Stimulated activated CD8-positive, alpha-beta memory T cell treated with anti-CD3 and anti-CD28 coated beads, Interleukin-7, amount 100 ng/mL, for 48 hours (primary cell): ENCODE data around the gene COL6A2.

Experiments
- DNase-seq, 2 donors: peaks; one replicate each; pipeline ENCODE4 v3.0.0-alpha.2; 2020; ENCODE audit warnings: low read depth in 1 of 2; ENCODE audit errors: extremely low read depth in 1 of 2

COL6A2 gene

GRCh38 chr21:46124083-46124925 lies 26.4 kb downstream of the COL6A2 start:
- DNase-seq = no peak

DNA sequence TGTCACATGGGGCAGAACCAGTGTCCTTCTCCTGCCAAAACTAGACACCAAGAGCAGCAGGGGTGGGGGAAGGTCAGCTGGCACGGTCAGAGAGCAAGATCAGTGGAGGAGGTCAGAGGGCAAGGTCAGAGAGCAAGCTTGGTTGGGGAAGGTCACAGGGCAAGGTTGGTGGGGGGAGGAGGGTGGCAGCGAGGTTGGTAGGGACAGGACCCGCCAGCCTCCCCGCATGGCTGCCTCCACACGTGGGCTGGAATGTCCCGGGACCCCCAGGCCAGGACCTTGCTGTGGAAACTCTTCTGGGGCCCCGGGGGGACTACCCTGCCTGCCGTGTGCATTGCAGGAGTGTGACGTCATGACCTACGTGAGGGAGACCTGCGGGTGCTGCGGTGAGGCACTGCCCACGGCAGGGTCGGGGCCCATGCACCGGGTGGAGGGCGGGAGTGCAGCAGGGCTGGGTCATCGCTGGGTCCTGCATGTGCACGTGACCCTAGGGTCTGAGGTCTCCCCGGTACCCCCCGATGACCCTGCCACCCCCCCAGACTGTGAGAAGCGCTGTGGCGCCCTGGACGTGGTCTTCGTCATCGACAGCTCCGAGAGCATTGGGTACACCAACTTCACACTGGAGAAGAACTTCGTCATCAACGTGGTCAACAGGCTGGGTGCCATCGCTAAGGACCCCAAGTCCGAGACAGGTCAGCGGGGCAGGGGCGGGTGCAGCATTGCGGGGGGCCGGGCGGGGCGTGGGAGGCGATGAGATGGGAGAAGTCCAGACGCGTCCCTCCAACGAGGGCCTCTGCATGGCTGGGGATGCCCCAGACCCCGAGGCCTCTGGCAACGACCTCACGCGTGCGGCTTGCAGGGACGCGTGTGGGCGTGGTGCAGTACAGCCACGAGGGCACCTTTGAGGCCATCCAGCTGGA lies 27.3 kb downstream of the COL6A2 start:
- no peak for DNase-seq

- DNase-seq = no peak
These were observed 28.0 kb downstream of the COL6A2 start for GRCh38 chr21:46125846-46126301.

GRCh38 chr21:46126309-46127238 lies 28.7 kb downstream of the COL6A2 start:
- no peak for DNase-seq

DNA sequence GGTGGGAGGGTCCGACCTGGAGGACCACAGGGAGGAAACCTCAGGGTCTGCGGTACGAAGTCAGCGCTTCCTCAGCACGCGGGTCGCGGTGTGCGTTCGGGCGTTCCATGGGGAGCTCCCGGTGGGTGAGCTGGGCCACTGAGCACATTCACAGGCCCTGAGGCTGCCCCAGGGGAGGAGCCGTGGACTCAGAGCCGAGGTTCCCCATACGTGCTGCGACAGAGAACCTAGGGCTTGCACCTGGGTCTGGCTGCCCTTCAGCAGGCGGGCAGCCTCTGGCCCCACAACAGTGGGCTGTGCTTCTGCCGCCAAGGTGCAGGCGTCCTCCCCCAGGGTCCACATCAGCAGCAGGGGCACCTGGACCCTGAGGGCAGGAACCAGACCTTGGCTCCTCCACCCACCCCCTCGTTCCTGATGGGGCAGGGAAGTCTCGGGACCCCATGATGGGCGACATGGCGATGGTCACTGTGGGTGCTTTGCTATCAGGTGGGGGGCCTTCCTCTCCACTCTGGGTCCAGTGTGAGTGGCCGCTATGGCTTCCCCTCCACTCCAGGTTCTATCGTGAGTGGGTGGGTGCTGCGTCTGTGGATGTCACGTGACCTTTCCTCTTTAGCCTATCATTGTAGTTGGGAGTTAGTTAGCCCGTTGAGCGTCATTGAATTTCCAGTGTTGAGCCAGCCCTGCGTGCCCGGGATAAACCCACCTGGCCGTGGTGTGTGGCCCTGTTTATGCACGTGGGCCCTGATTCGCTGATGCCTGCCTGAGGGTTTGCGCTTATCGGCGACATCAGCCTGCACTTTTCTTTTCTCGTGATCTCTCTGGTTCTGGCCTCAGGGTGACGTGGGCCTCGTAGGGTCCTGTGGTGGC lies 29.6 kb downstream of the COL6A2 start:
- no peak for DNase-seq

DNA sequence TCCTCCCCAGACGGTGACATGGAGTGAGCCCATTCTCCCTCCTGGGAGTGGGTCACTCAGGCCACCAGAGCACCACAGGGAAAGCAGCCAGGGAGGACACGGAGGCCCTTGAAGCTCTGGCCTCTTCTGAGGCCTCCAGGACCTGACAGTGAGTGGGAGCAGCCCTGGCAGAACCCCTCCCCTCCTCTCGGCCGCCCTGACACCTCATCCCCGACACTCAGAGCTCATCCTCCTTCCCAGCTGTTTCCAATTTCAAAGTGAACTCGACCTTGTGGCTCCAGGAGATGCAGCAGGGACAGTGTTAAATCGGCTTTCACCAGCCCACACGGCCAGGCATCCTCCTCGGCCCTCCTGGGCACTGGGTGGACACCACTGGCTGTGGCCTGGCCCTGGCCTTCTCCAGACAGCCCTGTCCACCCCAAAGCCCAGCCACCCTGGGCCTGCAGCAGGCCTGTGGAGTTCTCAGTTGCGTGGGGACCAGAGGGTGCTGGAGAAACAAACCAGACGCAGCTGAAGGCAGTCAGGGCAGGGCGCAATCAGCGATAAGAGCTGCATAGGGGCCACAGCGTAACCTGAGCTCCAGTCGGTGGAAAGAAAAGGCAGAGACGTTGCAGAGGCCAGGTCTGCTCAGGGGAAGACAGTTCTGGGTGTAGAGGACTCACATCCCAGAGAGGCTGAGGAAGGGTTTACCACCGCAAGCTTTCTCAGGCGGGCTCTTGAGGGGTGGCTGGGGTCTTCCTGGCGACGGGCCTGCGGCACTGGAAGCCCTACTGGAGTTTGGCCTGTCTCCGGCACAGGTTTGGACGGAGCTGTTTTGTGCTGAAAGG lies 30.4 kb downstream of the COL6A2 start:
- DNase-seq = no peak

DNA sequence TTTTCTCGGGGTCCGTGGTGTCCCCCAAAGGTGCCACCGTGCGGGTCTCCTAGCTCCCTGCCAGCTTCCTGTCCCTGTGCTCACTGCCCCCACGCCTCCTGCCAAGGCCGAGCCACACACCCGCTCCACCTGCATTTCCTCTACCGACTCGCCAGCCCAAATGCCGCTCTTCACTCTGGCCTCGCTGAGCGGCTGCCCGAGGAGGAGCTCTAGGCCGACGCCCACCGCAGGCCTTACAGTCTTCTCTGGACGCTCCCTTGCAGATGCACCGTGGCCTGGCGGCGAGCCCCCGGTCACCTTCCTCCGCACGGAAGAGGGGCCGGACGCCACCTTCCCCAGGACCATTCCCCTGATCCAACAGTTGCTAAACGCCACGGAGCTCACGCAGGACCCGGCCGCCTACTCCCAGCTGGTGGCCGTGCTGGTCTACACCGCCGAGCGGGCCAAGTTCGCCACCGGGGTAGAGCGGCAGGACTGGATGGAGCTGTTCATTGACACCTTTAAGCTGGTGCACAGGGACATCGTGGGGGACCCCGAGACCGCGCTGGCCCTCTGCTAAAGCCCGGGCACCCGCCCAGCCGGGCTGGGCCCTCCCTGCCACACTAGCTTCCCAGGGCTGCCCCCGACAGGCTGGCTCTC lies 31.1 kb downstream of the COL6A2 start:
- no peak for DNase-seq

- DNase-seq = no peak
These were observed 32.1 kb downstream of the COL6A2 start for GRCh38 chr21:46129846-46130651.

DNA sequence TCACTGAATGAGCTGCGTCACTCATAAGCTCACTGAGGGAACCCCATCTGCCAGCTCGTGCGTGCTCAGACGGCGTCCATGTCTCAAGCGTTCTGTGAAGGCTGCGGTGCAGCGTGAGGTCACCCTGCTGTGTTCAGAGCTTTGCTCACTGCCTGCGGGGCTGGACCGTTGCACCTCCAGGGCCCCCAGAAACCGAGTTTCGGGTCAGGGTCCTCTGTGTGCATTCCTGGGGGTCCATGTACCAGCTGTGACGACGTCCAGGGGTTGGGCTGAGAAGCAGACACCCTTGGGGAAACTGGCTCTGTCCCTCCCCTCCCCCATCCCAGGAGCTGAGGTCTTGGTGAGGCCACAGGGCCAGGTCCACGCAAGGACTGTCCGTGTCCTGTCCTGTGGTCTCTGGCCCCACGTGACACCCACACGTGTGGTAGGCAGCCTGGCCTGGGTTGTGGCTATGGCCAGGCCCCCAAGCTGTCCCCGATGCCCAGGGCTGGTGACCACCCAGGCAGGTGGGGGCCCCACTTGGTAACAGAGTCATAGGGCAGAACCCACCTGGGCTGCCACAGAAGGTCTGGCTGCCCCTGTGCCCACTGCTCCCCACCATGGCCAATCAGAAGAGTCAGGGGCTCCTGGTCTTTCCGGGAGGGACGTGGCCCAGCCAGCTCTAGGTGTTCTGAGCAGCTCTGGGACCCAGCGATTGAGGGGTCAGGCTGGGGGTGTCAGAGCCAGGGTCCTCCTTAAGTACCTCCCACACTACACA lies 33.1 kb downstream of the COL6A2 start:
- DNase-seq = no peak

DNA sequence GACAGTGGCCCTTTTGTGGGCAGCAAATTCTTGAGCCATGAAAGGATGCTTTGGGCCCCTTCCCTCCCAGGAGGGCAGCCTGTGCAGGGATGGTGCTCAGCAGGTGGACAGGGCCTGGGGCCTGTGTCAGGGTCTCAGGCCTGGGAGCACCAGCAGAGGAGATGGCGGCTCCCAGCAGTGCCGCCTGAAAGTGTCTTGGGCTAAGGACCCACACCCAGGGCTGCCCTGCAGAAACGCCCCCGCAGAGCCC lies 33.6 kb downstream of the COL6A2 start:
- no peak for DNase-seq

DNA sequence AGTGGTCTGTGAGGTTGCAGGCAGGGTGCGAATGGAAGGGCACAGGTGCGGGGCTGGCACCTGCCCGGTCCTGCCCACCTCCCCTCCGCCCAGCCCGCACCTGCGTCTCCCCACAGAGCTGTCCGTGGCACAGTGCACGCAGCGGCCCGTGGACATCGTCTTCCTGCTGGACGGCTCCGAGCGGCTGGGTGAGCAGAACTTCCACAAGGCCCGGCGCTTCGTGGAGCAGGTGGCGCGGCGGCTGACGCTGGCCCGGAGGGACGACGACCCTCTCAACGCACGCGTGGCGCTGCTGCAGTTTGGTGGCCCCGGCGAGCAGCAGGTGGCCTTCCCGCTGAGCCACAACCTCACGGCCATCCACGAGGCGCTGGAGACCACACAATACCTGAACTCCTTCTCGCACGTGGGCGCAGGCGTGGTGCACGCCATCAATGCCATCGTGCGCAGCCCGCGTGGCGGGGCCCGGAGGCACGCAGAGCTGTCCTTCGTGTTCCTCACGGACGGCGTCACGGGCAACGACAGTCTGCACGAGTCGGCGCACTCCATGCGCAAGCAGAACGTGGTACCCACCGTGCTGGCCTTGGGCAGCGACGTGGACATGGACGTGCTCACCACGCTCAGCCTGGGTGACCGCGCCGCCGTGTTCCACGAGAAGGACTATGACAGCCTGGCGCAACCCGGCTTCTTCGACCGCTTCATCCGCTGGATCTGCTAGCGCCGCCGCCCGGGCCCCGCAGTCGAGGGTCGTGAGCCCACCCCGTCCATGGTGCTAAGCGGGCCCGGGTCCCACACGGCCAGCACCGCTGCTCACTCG lies 34.1 kb downstream of the COL6A2 start:
- no peak for DNase-seq

- DNase-seq = no peak
These were observed 38.0 kb downstream of the COL6A2 start for GRCh38 chr21:46135782-46136395.

DNA sequence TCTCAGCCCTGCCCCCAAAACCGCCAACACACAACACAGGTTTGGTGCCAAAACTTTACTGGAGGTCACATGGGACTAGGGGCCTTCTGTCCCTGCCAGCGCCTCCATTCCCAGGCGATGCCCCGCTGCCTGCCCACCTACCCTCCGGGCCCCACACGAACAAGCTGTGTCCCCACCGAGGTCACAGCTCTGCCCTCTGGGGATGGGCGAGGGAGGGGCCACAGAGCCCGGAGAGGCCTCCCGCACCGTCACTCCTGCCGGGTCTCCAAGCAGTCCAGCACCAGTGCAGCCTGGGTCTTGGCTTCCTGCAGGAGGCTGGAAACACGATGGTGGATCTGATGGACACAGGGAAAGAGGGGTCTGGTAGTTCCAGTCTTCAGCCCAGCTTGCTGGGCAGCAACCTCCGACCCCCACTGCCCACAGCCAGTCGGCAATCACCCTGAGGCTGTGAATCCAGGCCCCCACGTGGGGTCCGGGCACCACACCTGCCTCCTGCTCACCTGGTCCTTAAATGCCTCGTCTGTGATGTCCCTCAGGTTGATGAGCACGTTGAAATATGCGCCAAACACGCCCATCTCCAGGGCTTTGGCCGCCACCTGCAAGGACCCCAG lies 38.9 kb downstream of the COL6A2 start:
- DNase-seq = no peak

- no peak for DNase-seq
These were observed 40.0 kb downstream of the COL6A2 start for GRCh38 chr21:46137908-46138307.

GRCh38 chr21:46138383-46138970 lies 40.6 kb downstream of the COL6A2 start:
- DNase-seq = no peak
